Activated CD4-positive, alpha-beta T cell treated with anti-CD3 and anti-CD28 coated beads, Interleukin-2, amount 50 U/mL, for 16 hours (primary cell): ENCODE data around the gene ANKRD13D.

Experiments
- DNase-seq: peaks from one replicate; pipeline ENCODE4 v3.0.0-alpha.2; 2020

Gene ANKRD13D

DNA sequence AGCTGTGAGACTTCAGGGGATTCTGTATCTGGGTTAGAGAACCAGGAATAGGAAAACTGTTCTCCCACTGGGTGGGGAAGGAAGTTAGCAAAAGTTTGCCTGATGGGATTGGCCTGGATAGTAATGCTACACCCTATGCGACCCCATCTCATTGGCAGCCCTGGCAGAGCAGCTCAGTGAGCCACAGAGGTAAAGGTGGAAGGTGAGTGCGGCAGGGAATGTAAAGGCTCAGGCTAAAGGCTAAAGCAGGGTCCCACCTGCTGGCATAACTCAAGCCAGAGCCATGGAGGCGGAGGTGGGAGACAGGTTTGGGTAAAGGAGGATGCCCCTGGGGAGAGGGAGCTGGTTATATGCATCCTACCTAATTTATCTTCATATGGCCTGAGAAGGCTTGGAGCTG is 32.9 kb downstream of the ANKRD13D start:
- no peak for DNase-seq

DNA sequence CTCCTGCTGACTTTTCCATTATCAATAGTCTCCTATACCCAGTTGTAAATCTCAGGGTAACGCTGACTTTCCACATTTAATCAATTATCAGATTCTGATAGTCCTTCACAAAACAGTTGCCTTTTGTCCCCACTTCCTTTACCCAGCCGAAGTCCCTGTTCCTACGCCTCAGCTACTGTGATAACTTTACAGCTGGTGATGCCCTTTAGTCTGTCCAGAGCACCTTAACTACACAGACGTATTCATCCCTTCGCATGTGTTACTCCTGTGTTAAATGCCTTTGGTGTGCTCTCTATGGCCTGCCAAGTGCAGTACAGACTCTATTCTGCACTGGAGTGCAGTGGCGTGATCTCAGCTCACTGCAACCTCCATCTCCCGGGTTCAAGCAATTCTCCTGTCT is 34.4 kb downstream of the ANKRD13D start:
- no peak for DNase-seq

DNA sequence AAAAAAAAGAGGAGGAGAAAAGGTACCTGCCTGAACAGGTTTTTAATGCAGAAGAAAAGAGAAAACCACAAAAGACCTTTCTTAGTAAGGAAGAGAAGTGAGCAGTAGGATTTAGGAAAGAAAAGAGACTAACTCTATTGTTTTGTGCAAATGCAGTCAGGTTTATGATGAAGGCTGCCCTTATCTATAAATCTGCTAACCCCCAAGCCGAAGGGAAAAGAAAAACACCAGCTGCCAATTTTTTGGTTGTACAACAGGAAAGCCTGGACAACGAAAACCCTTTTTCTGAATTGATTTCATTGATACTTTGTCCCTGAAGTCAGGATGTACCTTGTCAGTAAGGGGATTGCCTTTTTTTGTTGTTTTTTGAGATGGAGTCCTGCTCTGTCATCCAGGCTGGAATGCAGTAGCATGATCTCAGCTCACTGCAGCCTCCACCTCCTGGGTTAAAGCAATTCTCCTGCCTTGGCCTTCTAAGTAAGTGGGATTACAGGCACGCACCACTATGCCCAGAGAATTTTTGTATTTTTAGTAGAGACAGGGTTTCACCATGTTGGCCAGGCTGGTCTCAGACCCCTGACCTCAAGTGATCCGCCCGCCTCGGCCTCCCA is 43.1 kb downstream of the ANKRD13D start:
- no peak for DNase-seq

DNA sequence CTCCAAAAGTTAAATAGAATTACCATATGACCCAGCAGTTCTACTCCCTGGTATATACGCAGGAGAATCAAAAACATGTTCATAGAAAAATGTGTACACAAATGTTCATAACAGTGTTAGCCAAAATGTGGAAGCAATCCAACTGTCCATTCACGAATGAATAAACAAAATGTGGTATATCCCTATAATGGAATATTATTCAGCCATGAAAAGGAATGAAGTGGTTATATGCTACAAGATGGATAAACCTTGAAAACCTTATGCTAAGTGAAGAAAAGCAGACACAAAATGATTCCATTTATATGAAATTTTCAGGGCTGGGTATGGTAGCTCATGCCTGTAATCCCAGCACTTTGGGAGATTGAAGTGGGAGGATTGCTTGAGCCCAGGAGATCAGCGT is 48.2 kb downstream of the ANKRD13D start:
- DNase-seq, result no peak

DNA sequence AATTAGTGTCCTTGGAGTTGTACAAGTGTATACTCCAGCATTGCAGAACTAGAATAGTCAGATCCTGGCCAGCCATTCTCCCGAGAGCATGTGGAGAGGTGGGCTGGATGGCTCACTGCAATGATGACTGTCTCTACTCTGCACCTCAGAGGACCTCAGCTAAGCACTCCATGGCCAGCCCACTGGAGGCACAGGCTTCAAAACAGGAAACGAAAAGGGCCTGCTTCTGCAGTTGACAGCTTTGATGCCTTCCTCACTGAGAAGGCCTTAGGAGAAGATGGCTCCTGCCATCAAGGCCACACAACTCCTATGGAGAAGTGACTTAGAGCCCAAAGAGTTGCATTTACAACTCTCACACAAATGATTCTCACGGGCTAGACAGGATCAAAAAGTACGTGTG is 55.2 kb downstream of the ANKRD13D start:
- DNase-seq, result no peak

DNA sequence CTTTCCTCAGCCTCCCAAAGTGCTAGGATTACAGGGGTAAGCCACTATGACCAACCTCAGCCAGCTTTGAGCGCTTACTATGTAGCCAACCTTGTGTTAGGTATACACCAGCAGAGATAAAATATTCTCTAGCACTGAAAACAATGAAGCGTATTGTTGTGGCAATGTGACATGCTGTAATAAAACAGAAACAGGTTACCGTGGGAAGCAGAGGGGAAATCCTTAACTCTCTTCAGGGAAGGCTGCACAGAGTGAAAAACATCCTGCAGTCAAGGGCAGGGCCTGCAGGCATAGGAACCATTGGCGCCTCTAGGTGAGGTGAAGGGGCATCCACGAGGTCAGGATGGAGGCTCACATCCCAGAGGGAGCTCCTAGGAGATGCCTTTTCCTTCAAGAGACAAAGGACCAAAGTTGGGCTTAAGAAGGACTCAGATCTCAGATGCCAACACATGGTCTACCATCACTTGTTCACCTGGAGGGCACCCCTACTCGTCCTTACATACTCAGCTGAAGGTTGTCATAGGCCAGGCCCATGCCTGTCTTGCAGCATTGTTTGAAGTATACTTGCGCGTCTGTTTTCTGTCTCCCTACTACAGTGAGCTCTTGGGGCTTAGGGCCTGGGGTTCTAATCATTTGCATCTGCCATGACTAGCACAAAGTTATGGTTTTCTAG is 56.3 kb downstream of the ANKRD13D start:
- no peak for DNase-seq

DNA sequence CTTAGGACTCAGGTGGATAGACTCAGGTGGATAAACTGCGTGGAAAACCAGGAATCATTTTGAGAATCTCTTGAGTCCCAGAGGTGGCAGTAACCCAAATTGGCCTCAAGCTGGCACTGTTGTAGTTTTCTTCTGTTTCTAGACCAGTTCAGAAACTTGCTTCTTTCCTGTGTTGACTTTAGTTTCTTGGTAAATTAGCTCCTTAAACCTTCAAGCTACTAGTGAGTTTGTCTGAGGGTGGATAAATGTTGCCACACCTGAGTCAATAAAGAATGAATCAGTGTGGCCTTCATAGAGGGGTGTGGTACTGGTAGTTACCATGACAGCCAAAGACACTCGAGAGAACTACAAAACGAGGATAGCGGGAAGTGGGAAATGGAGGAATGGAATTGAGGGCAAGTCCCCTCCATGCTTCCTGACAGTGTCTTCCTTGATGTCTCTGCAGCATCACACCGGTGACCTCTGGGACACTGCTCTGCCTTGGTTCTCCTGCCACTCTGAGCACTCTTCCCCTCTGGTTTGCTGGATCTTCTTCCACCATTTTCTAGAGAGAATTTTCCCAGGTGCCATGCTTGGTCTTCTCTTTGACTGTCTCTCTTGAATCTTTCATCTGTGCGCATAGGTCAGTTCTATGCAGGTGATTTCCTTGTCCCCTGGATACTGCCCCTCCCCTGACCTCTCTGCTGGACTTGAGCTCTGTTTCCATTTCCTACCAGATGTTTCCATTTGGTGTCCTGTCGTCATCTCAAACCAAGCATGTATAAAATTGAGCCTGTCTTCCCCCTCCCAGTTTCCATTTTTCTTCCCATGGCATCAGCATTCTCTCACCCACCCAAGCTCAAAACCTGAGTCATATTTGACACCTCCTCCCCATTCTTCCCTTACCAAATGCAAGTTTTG is 57.1 kb downstream of the ANKRD13D start:
- DNase-seq, result peak; percentile 26

DNA sequence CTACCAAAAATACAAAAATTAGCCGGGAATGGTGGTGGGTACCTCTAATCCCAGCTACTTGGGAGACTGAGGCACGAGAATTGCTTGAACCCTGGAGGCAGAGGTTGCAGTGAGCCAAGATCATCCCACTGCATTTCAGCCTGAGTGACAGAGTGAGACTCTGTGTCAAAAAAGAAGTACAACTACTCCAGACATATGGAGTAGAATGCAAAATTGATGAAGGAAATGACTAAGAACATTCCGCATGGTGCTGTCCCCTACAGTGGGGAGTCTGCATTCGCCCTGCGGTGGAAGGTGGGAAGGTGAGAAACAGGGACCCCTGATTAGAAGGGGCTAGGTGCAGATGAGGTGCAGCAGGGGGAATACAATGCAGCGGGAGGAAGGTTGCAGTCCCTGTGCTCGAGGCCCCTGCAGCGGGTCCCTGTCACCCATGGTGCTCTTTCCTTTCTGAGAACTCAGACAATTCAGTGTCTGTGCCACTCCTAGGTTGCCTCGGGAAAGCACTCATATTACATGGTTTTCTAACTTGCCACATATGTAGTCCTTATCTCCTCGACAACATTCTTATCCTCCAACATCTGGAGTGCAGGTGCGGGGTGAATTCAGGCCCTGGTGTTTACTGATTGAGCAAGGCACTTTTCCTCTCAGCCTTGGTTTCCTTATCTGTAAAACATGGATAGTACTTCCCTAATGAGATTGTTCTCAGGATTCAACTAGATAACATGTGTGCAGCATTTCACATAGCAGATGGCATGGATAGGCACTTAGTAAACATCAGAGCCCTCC is 59.1 kb downstream of the ANKRD13D start:
- DNase-seq, result no peak

DNA sequence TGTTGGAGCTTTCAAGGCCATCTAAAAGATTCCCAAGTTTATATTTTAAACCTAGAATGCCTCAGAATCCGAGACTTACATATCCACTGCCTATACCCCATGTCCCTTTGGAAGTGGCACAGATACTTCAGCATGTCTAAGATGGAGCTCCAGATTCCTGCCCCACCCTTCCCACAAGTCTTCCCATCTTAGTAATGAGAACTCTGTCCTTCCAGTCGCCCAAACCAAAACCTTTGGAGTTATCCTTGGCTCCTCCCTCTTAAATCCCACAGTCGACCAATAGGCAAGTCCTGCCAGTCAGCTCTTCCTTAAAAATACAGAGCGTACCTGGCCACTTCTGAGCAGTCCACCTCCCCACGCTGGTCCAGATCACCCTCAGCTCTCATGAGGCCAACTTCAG is 59.9 kb downstream of the ANKRD13D start:
- DNase-seq, result no peak

DNA sequence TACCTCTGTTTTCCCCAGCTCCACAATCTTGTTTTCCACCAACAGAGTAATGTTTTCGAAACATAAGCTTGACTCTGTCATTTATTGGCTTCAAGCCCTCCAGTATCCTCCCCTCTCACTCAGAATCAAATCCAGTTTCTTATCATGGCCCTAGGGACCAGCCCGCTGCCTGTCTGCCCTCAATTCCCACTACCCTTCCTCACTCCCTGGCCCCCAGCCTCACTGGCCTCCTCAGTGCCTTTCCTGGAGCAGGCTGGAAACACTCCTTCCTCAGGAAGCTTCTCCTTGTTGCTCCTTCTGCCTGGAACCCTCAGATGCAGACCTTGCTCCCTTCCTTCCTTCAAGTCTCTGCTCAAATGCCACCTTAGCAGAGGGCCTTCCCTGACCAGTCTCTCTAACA is 60.4 kb downstream of the ANKRD13D start:
- DNase-seq, result no peak

DNA sequence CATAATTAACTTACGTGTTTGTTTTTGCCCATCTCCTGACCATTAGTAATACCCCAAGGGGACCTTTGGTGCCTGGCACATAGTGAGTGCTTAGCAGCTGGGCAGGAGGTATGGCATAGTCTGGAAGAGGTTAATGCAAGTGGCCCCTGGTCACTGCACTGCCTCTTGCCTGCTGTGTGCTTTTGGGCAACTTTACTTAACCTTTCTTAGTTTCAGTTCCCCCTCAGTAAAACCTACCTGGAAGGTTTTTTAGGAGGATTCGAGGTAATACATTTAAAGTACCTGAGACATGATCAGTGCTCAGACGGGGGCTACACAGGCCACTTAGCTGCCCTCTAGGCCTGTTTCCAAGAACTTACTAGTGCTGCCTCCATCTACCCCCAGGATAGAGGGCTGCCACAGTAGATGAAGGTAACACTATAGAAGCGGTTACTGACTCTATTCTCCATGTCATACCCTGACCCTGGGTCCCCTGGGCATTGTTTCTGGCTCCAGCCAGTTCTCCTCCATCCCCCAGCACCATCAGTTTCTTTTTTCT is 60.9 kb downstream of the ANKRD13D start:
- no peak for DNase-seq

DNA sequence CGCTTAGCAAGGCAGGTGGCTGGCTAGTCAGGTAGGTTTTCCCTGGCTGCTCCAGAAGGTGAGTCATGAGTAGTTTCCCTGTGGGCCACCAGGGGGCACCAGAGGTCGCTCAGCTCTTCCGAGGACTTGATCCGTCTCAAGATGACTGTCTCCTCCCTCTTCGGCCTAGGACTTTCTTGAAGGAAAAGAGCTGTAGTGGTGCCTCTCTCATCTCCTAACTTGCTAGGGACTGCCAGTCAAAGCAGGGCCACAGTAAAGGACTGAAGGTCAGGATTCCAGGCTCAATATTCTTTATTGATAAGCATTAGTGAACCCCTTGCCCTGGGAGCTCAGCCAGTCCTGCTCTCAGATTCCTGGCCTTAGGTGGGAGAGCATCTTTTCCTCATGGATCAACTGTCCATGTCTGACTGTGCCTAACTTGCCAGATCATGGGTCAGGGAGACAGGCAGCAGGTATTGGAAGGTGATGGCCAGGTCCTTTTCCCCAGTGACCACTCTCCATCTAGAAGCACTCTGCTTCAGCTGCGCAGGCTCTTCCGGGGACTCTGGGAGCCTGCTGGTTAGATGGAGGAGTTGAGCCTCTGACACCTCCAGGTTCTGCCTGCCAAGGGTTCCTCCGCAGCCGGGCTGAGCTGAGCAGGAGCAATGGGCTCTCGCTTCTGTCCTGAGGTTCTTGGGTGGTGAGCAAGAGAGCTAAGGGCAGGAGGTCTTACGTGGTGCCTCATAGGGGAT is 62.3 kb downstream of the ANKRD13D start:
- peak; percentile 74 for DNase-seq
